ENCODE measurements around the gene PLEKHA6. TPM values are rescaled to one million over a fixed set of nuclear protein-coding genes. Genes with fewer than 3 reads are reported as not detected.
A peak's percentile ranks its signal among the peaks of the same experiment; 100 is the strongest.

Gene PLEKHA6
- total and polyA plus RNA-seq, 2 of the 4 experiments (the other 2 are of a cell fraction) = 8.2 to 19.9 TPM

- Histone ChIP-seq H4K20me1 (ENCODE audit: insufficient read depth, low read length) (no peaks in the 10 kb centered on the region), H3K4ac (ENCODE audit: low read depth, low read length) (peak overlapping the region; percentile 12; the same call in 1 of the 2 replicates), H3K9ac (ENCODE audit: low read depth, low read length) (no peak overlapping the region), H2BK120ac (ENCODE audit: low read depth, low read length) (no peak overlapping the region; the same call in 1 of the 2 replicates), H3K9me3 (ENCODE audit: control insufficient read depth, insufficient read depth, low read length) (no peaks in the 10 kb centered on the region), H3K79me1 (ENCODE audit: low read depth in 1 of 2, low read length in 2 of 2) (peaks cover 0 to 2% of the 10 kb centered on the region in 2 experiments; a peak in 1 of 4 replicates), H2BK15ac (ENCODE audit: low read depth, low read length) (no peak overlapping the region; the same call in 2 of the 3 replicates), H3K56ac (ENCODE audit: extremely low read depth, insufficient read depth, low read length) (no peak overlapping the region), H4K5ac (ENCODE audit: low read depth, low read length) (no peak overlapping the region), H4K91ac (ENCODE audit: insufficient read depth, low read depth, low read length) (no peak overlapping the region), H3K4me1 (ENCODE audit: control insufficient read depth, insufficient read depth, low read length) (peaks cover 16% of the 10 kb centered on the region), H2BK20ac (ENCODE audit: low read depth, low read length) (no peak overlapping the region; the same call in 1 of the 2 replicates), H3K9me1 (ENCODE audit: insufficient read depth, low read length) (peaks cover 4% of the 10 kb centered on the region; the same call in 1 of the 2 replicates), H3K27ac (ENCODE audit: insufficient read depth, low read length) (no peak overlapping the region), H2AK5ac (ENCODE audit: low read depth, low read length) (peak overlapping the region; percentile 21; the same call in 1 of the 2 replicates), H2AFZ (replicated peaks; ENCODE audit: low read length, poor library complexity) (no peak overlapping the region), H4K8ac (ENCODE audit: low read depth in 2 of 2, low read length in 2 of 2) (no peak overlapping the region), H3K27me3 (ENCODE audit: control insufficient read depth, insufficient read depth, low read length) (peaks cover 2% of the 10 kb centered on the region; the same call in 1 of the 2 replicates), H3K14ac (replicated peaks; ENCODE audit: low read depth, low read length) (no peak overlapping the region), H3K23ac (ENCODE audit: low read depth, low read length) (no peak overlapping the region), H2BK5ac (ENCODE audit: low read depth, low read length, poor library complexity, severe bottlenecking) (no peak overlapping the region), H3K4me2 (ENCODE audit: low read depth, low read length) (no peak overlapping the region), H3K4me3 (ENCODE audit: insufficient read depth, low read depth, low read length) (no peak overlapping the region), H3K18ac (ENCODE audit: low read depth, low read length) (no peak overlapping the region), H2AK9ac (replicated peaks; ENCODE audit: low read depth, low read length, poor library complexity) (no peak overlapping the region), H3K36me3 (ENCODE audit: control insufficient read depth, insufficient read depth, low read length) (no peaks in the 10 kb centered on the region)
- CTCF ChIA-PET = no interaction called here
- DNase-seq (no peak), ATAC-seq (ENCODE audit: low read depth) (peak; percentile 62; the same call in 1 of the 2 replicates)
- in situ Hi-C loops (cut with MboI; ENCODE audit: low sequenced_read_pairs) (no loop called here), dilution Hi-C loops (cut with HindIII; ENCODE audit: low sequenced_read_pairs, unreplicated experiment) (no loop called here), intact Hi-C loops (cut with micrococcal nuclease) (no loop called here)
- TF ChIP-seq ELK1 (IDR thresholded peaks at IDR 0.05; ENCODE audit: borderline replicate concordance, low read depth, low read length) (no peak), MXI1 (IDR thresholded peaks at IDR 0.05; ENCODE audit: borderline replicate concordance, low read depth, low read length) (no peak), MAFK (IDR thresholded peaks at IDR 0.05; ENCODE audit: low read depth, low read length) (no peak), RFX5 (IDR thresholded peaks at IDR 0.05; ENCODE audit: low read depth, low read length) (no peak), MAZ (IDR thresholded peaks at IDR 0.05; ENCODE audit: borderline replicate concordance, low read depth, low read length) (no peak), BHLHE40 (IDR thresholded peaks at IDR 0.05; ENCODE audit: low read depth, low read length) (no peak), POLR2A (IDR thresholded peaks at IDR 0.05; ENCODE audit: low read depth, low read length) (no peak), RAD21 (IDR thresholded peaks at IDR 0.05; ENCODE audit: low read length) (no peak)
- POLR2A ChIA-PET (ENCODE audit: unreplicated experiment) = no interaction called here
- no CpG with 5 or more reads among the region's 8 CpGs for WGBS, 2 experiments (ENCODE audit: extremely low coverage in 2 of 2, insufficient read length in 1 of 2)
- no TSS peak for BruUV-seq (replicated peaks)
Observed at GRCh38 chr1:204288021-204288588, 71.6 kb downstream of the PLEKHA6 start.

Data from IMR-90 (cell line).